GM04503 (cell line): ENCODE measurements around the gene CBLB.

Experiments
- DNase-seq: peaks from one replicate; pipeline ENCODE4 v3.0.0-alpha.2; 2012; ENCODE audit warnings: low read depth

CBLB gene

GRCh38 chr3:105868742-105869530 lies at the start of gene CBLB:
Gene CBLB (minus strand): TSS chr3:105869012. CDS start chr3:105867577, 1,435 bp downstream.
- DNase-seq = peak; percentile 97

GRCh38 chr3:105916767-105917166 lies 48.0 kb upstream of the CBLB start:
- DNase-seq = no peak

- DNase-seq = no peak
These were observed 46.7 kb upstream of the CBLB start for GRCh38 chr3:105915524-105915923.

- no peak for DNase-seq
These were observed 44.8 kb upstream of the CBLB start for GRCh38 chr3:105913616-105914015.

GRCh38 chr3:105912891-105913290 lies 44.1 kb upstream of the CBLB start:
- DNase-seq = no peak

- DNase-seq = no peak
These were observed 42.7 kb upstream of the CBLB start for GRCh38 chr3:105911496-105911895.

GRCh38 chr3:105907777-105908176 lies 39.0 kb upstream of the CBLB start:
- DNase-seq = no peak

- peak; percentile 90 for DNase-seq
These were observed 38.0 kb upstream of the CBLB start for GRCh38 chr3:105906836-105907235.

- no peak for DNase-seq
These were observed 37.5 kb upstream of the CBLB start for GRCh38 chr3:105906345-105906744.

GRCh38 chr3:105905328-105905727 lies 36.5 kb upstream of the CBLB start:
- no peak for DNase-seq

- DNase-seq = no peak
These were observed 36.0 kb upstream of the CBLB start for GRCh38 chr3:105904678-105905284.

GRCh38 chr3:105904251-105904650 lies 35.4 kb upstream of the CBLB start:
- DNase-seq = no peak

- DNase-seq = peak; percentile 47
These were observed 30.7 kb upstream of the CBLB start for GRCh38 chr3:105899516-105899915.

- DNase-seq = no peak
These were observed 22.3 kb upstream of the CBLB start for GRCh38 chr3:105891101-105891500.

- no peak for DNase-seq
These were observed 20.1 kb upstream of the CBLB start for GRCh38 chr3:105888621-105889579.

- DNase-seq = no peak
These were observed 16.4 kb upstream of the CBLB start for GRCh38 chr3:105885256-105885655.

- no peak for DNase-seq
These were observed 15.1 kb upstream of the CBLB start for GRCh38 chr3:105883798-105884377.

- no peak for DNase-seq
These were observed 12.0 kb upstream of the CBLB start for GRCh38 chr3:105880681-105881290.

GRCh38 chr3:105878061-105878460 lies 9.2 kb upstream of the CBLB start:
- no peak for DNase-seq

GRCh38 chr3:105877336-105877910 lies 8.6 kb upstream of the CBLB start:
- no peak for DNase-seq

- no peak for DNase-seq
These were observed 8.0 kb upstream of the CBLB start for GRCh38 chr3:105876780-105877327.
